Measurements from ENCODE around the gene HDAC4.

- TF ChIP-seq CTCF (IDR thresholded peaks at IDR 0.05), result no peak
- no peak for TF ChIP-seq POLR2A (IDR thresholded peaks at IDR 0.05)
These were observed 400.2 kb downstream of the HDAC4 start for GRCh38 chr2:239000500-239001073.

All from testis (tissue), 2 donors.